HG02938 (cell line): ENCODE measurements around the gene CLIP2.
"Not testable (repeated sequence)": the region's sequence is repeated elsewhere in the genome, so short reads cannot be mapped to it uniquely, and the experiment has no call there.

ENCODE experiments used
- ATAC-seq: cut with Tn5 transposase; IDR thresholded peaks from one replicate; pipeline ENCODE4 v1.9.1; 2021; ENCODE audit warnings: mild to moderate bottlenecking, moderate library complexity; ENCODE audit not compliant: unreplicated experiment

Gene CLIP2

GRCh38 chr7:74365322-74366022 lies 76.3 kb downstream of the CLIP2 start:
- no peak for ATAC-seq

GRCh38 chr7:74371381-74372341 lies 82.5 kb downstream of the CLIP2 start:
- ATAC-seq, result no peak

GRCh38 chr7:74372511-74373111 lies 83.4 kb downstream of the CLIP2 start:
- ATAC-seq, result no peak

- ATAC-seq, result no peak
Measured at GRCh38 chr7:74373536-74373935, 84.3 kb downstream of the CLIP2 start.

GRCh38 chr7:74375726-74376220 lies 86.6 kb downstream of the CLIP2 start:
- ATAC-seq, result no peak

- no peak for ATAC-seq
Measured at GRCh38 chr7:74376256-74377036, 87.2 kb downstream of the CLIP2 start.

- ATAC-seq, result no peak
Measured at GRCh38 chr7:74379938-74380337, 90.7 kb downstream of the CLIP2 start.

- no peak for ATAC-seq
Measured at GRCh38 chr7:74380720-74381119, 91.5 kb downstream of the CLIP2 start.

GRCh38 chr7:74384086-74384485 lies 94.9 kb downstream of the CLIP2 start:
- not testable (repeated sequence) for ATAC-seq

GRCh38 chr7:74384854-74385253 lies 95.6 kb downstream of the CLIP2 start:
- ATAC-seq, result not testable (repeated sequence)

- ATAC-seq, result no peak
Measured at GRCh38 chr7:74387606-74388005, 98.4 kb downstream of the CLIP2 start.

- ATAC-seq, result no peak
Measured at GRCh38 chr7:74388880-74389415, 99.7 kb downstream of the CLIP2 start.

GRCh38 chr7:74393722-74394121 lies 104.5 kb downstream of the CLIP2 start:
- ATAC-seq, result not testable (repeated sequence)

- ATAC-seq, result not testable (repeated sequence)
Measured at GRCh38 chr7:74394601-74395000, 105.4 kb downstream of the CLIP2 start.

- no peak for ATAC-seq
Measured at GRCh38 chr7:74395745-74396311, 106.6 kb downstream of the CLIP2 start.

- no peak for ATAC-seq
Measured at GRCh38 chr7:74396993-74397392, 107.8 kb downstream of the CLIP2 start.

GRCh38 chr7:74398426-74398825 lies 109.2 kb downstream of the CLIP2 start:
- no peak for ATAC-seq

GRCh38 chr7:74399006-74399405 lies 109.8 kb downstream of the CLIP2 start:
- no peak for ATAC-seq

GRCh38 chr7:74400420-74401136 lies 111.4 kb downstream of the CLIP2 start:
- no peak for ATAC-seq
